ENCODE data around the gene ABLIM2.

GRCh38 chr4:8090744-8091301 is 67.8 kb downstream of the ABLIM2 start:
- TF ChIP-seq ZNF792 (CRISPR knock-in tag; IDR thresholded peaks at IDR 0.05): no peak
- no peak for TF ChIP-seq CHD2 (IDR thresholded peaks at IDR 0.05; ENCODE audit: low read depth, low read length)
- TF ChIP-seq NPAS2 (CRISPR knock-in tag; IDR thresholded peaks at IDR 0.05; ENCODE audit: borderline replicate concordance): no peak
- TF ChIP-seq, protein P1, sequence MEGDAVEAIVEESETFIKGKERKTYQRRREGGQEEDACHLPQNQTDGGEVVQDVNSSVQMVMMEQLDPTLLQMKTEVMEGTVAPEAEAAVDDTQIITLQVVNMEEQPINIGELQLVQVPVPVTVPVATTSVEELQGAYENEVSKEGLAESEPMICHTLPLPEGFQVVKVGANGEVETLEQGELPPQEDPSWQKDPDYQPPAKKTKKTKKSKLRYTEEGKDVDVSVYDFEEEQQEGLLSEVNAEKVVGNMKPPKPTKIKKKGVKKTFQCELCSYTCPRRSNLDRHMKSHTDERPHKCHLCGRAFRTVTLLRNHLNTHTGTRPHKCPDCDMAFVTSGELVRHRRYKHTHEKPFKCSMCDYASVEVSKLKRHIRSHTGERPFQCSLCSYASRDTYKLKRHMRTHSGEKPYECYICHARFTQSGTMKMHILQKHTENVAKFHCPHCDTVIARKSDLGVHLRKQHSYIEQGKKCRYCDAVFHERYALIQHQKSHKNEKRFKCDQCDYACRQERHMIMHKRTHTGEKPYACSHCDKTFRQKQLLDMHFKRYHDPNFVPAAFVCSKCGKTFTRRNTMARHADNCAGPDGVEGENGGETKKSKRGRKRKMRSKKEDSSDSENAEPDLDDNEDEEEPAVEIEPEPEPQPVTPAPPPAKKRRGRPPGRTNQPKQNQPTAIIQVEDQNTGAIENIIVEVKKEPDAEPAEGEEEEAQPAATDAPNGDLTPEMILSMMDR (CRISPR knock-in tag; IDR thresholded peaks at IDR 0.05): no peak

Measured in HepG2 (cell line).